Mucosa of descending colon (tissue), 3 donors: ENCODE data around the gene CEP295NL. TPM values are rescaled to one million over a fixed set of nuclear protein-coding genes. Genes with fewer than 3 reads are reported as not detected.
"Not testable (repeated sequence)": the region's sequence is repeated elsewhere in the genome, so short reads cannot be mapped to it uniquely, and the experiment has no call there.

Experiments
- ATAC-seq: fragments of 200-7000 bp; cut with Tn5 transposase; one replicate; pipeline ENCODE4 v1.9.1; 2020; ENCODE audit warnings: mild to moderate bottlenecking, moderate library complexity
- DNase-seq, 3 donors: peaks; one replicate each; pipeline ENCODE4 v3.0.0-alpha.2; 2020
- H3K36me3 ChIP-seq: fragments of 200-600 bp; one replicate; pipeline ENCODE4 v1.8.0; 2021; ENCODE audit warnings: low read depth, mild to moderate bottlenecking
- H3K4me1 ChIP-seq: fragments of 200-600 bp; one replicate; pipeline ENCODE4 v1.8.0; 2021; ENCODE audit warnings: low read depth, mild to moderate bottlenecking
- H3K4me3 ChIP-seq: fragments of 200-600 bp; one replicate; pipeline ENCODE4 v1.8.0; 2021; ENCODE audit warnings: mild to moderate bottlenecking
- H3K9me3 ChIP-seq: fragments of 200-600 bp; one replicate; pipeline ENCODE4 v1.8.0; 2021; ENCODE audit warnings: mild to moderate bottlenecking
- intact Hi-C, 2 donors: fragments of 100-400 bp; cut with DNase I in 1 of 2; cut with micrococcal nuclease in 1 of 2; formaldehyde crosslinking; loops; one replicate each; pipeline versions ENCODE4 v1.11.0 to v1.11.1; 2022; cut with DNase I, micrococcal nuclease
- total RNA-seq, 3 donors: library from RNA; stranded (reverse); fragmentation: NEBNext Ultra II Directional in 2 of 3; extraction: Animal tissue kit (Norgen Biotek cat#: 25700) in 2 of 3; gene quantifications; one replicate each; pipeline versions ENCODE4 v1.2.1 to v1.2.4, GENCODE V29; 2021 to 2023
- TF ChIP-seq, protein P1 (sequence below): fragments of 200-600 bp; IDR thresholded peaks from one replicate; pipeline ENCODE4 v1.8.0; 2022; ENCODE audit warnings: antibody characterized with exemption, mild to moderate bottlenecking
- donor health status: DM: no; HTN: no; CAD: no; lungs with moderate emphysema.
- donor health status: DM: no; HTN: no; CAD: no.
- donor health status: DM: no; HTN: yes; CAD: no.

Gene CEP295NL
- total RNA-seq, 3 donors from 2014 or later = 1.4 to 2.5 (median 2.0) TPM

DNA sequence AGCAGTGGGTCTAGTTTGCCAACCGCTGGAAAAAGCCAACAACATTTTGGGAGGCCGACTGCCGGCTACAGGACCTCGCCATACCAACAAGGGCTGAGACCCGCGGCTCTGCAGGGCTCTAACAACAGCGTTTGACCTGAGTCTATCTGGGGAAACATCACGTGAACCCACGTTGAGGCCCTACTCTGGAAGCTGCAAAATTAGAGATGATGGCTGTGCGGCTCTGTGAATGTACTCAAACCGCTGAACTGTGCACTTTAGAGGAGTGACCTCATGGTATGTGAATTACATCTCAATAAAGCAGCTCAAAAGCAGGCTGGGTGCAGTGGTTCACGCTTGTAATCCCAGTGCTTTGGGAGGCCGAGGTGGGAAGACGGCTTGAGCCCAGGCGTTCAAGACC is 10.1 kb upstream of the CEP295NL start:
- Histone ChIP-seq H3K4me1 (peaks cover 7% of the 10 kb centered on the region), H3K36me3 (no peaks in the 10 kb centered on the region), H3K9me3 (no peaks in the 10 kb centered on the region), H3K4me3 (no peak overlapping the region)
- TF ChIP-seq, protein P1, sequence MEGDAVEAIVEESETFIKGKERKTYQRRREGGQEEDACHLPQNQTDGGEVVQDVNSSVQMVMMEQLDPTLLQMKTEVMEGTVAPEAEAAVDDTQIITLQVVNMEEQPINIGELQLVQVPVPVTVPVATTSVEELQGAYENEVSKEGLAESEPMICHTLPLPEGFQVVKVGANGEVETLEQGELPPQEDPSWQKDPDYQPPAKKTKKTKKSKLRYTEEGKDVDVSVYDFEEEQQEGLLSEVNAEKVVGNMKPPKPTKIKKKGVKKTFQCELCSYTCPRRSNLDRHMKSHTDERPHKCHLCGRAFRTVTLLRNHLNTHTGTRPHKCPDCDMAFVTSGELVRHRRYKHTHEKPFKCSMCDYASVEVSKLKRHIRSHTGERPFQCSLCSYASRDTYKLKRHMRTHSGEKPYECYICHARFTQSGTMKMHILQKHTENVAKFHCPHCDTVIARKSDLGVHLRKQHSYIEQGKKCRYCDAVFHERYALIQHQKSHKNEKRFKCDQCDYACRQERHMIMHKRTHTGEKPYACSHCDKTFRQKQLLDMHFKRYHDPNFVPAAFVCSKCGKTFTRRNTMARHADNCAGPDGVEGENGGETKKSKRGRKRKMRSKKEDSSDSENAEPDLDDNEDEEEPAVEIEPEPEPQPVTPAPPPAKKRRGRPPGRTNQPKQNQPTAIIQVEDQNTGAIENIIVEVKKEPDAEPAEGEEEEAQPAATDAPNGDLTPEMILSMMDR = no peak
- no peak for ATAC-seq
- intact Hi-C loops = no loop called here
- DNase-seq = no peak

DNA sequence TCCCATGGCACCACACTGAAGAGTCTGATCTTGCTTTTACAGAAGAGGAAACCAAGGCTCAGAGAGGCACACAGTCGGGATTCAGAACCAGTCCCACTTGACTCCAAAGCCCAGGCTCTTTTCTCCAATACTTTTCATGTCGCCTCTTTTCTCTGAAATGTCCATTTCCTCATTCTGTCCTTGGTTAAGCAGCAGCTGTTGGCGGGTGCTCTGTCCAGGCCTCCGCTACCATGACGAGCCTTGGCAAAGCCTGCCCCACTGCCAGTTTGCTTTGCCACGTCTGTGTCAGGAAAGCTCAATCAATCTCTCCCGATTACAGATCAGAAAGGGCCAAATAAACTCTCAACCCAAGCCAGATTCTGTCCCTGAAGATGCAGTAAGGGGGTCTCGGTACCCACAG is 9.1 kb upstream of the CEP295NL start:
- H3K4me1 ChIP-seq = peaks cover 7% of the 10 kb centered on the region
- TF ChIP-seq, protein P1 = no peak
- H3K9me3 ChIP-seq = no peaks in the 10 kb centered on the region
- intact Hi-C loops = no loop called here
- ATAC-seq (no peak), DNase-seq (no peak)
- no peak overlapping the region for H3K4me3 ChIP-seq
- no peaks in the 10 kb centered on the region for H3K36me3 ChIP-seq

DNA sequence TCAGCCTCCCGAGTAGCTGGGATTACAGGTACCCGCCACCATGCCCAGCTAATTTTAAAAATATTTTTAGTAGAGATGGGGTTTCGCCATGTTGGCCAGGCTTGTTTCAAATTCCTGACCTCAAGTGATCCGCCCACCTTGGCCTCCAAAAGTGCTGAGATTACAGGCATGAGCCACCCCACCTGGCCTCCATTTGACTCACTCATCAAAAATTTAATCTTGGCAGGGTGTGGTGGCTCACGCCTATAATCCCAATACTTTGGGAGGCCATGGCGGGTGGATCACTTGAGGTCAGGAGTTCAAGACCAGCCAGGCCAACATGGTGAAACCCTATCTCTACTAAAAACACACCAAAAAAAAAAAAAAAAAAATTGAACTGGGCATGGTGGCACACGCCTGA is 8.5 kb upstream of the CEP295NL start:
- H3K4me3 ChIP-seq, H3K36me3 ChIP-seq, H3K4me1 ChIP-seq, ATAC-seq, intact Hi-C loops, DNase-seq, H3K9me3 ChIP-seq: not testable (repeated sequence)

- DNase-seq (no peak), ATAC-seq (peak; percentile 41)
- H3K4me3 ChIP-seq = no peak overlapping the region
- TF ChIP-seq, protein P1 = no peak
- intact Hi-C loops = no loop called here
- H3K9me3 ChIP-seq = no peaks in the 10 kb centered on the region
- H3K36me3 ChIP-seq = no peaks in the 10 kb centered on the region
- peaks cover 3% of the 10 kb centered on the region for H3K4me1 ChIP-seq
Observed at GRCh38 chr17:78910497-78911284, 7.7 kb upstream of the CEP295NL start.

GRCh38 chr17:78908426-78908825 is 5.4 kb upstream of the CEP295NL start:
- intact Hi-C loops = no loop called here
- H3K4me1 ChIP-seq = peaks cover 3% of the 10 kb centered on the region
- no peak overlapping the region for H3K4me3 ChIP-seq
- ATAC-seq (peak; percentile 36), DNase-seq (no peak)
- TF ChIP-seq, protein P1 = no peak
- no peaks in the 10 kb centered on the region for H3K9me3 ChIP-seq
- no peaks in the 10 kb centered on the region for H3K36me3 ChIP-seq

DNA sequence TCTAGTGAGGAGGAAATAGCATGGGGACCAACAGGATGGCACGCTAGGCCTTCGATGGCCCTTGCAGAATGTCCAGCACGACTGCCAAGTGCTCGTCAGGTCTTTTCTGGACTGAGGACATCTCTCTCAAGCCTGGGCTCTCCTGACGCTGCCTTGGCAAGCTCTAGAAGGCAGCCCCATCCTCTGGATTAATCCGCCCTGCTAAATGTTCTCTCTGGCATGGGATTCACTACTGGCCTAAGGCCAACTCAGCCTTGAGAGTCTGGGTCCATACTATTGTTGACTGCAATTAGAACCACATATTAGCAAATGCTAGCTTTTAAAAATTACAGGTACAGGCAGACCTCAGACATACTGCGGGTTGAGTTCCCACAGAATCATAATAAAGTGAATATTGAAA is 2.5 kb upstream of the CEP295NL start:
- no peak for DNase-seq
- ATAC-seq = no peak
- intact Hi-C loops = no loop called here
- Histone ChIP-seq H3K36me3 (no peaks in the 10 kb centered on the region), H3K9me3 (no peaks in the 10 kb centered on the region), H3K4me3 (no peak overlapping the region), H3K4me1 (no peaks in the 10 kb centered on the region)
- TF ChIP-seq, protein P1 = no peak
